UCSD-AML1 (cell line): ENCODE measurements around the gene GPSM1.

ENCODE experiments used
- DNase-seq: peaks from one replicate; lab custom pipeline; 2025; ENCODE audit not compliant: unreplicated experiment; lab: John Stamatoyannopoulos, UW

The GPSM1 gene

GRCh38 chr9:136291306-136292025, 35.9 kb upstream of the GPSM1 start:
- no peak for DNase-seq

GRCh38 chr9:136292026-136292538, 35.3 kb upstream of the GPSM1 start:
- DNase-seq = no peak

- DNase-seq = no peak
Measured at GRCh38 chr9:136292591-136293448, 34.5 kb upstream of the GPSM1 start.

- no peak for DNase-seq
Measured at GRCh38 chr9:136293476-136294077, 33.8 kb upstream of the GPSM1 start.

- DNase-seq = no peak
Measured at GRCh38 chr9:136294437-136294836, 32.9 kb upstream of the GPSM1 start.

GRCh38 chr9:136295055-136295454, 32.3 kb upstream of the GPSM1 start:
- DNase-seq = no peak

- no peak for DNase-seq
Measured at GRCh38 chr9:136295542-136296433, 31.6 kb upstream of the GPSM1 start.

GRCh38 chr9:136296434-136297015, 30.8 kb upstream of the GPSM1 start:
- DNase-seq = no peak

- DNase-seq = no peak
Measured at GRCh38 chr9:136297016-136297691, 30.2 kb upstream of the GPSM1 start.

- no peak for DNase-seq
Measured at GRCh38 chr9:136297766-136298735, 29.3 kb upstream of the GPSM1 start.

- no peak for DNase-seq
Measured at GRCh38 chr9:136299116-136299515, 28.2 kb upstream of the GPSM1 start.

- no peak for DNase-seq
Measured at GRCh38 chr9:136299541-136299940, 27.8 kb upstream of the GPSM1 start.

- DNase-seq = no peak
Measured at GRCh38 chr9:136300016-136300545, 27.3 kb upstream of the GPSM1 start.

- DNase-seq = no peak
Measured at GRCh38 chr9:136300866-136301265, 26.5 kb upstream of the GPSM1 start.

- DNase-seq = no peak
Measured at GRCh38 chr9:136302527-136302926, 24.8 kb upstream of the GPSM1 start.

GRCh38 chr9:136303066-136303824, 24.1 kb upstream of the GPSM1 start:
- DNase-seq = no peak

- no peak for DNase-seq
Measured at GRCh38 chr9:136303825-136304416, 23.4 kb upstream of the GPSM1 start, which contains the start of gene CCDC187. CCDC187 (minus strand) TSS chr9:136304094; CDS start chr9:136303830, 264 bp downstream.
